GM12865 (cell line): ENCODE results near the gene CORO2A.

Source experiments
- DNase-seq: peaks from one replicate; pipeline ENCODE4 v3.0.0; 2010; ENCODE audit warnings: low read depth
- H3K4me3 ChIP-seq: 2 replicates; pipeline ENCODE4 v1.5.1; 2011; ENCODE audit warnings: mild to moderate bottlenecking, low read depth, low read length, control low read depth
- CTCF ChIP-seq: IDR thresholded peaks from 2 replicates; pipeline ENCODE4 v1.5.1; 2011; ENCODE audit warnings: low read length, control low read depth, low read depth, inconsistent platforms; ENCODE audit not compliant: insufficient read depth; ENCODE audit errors: missing control alignments

The CORO2A gene

GRCh38 chr9:98136489-98136888 lies 55.9 kb downstream of the CORO2A start:
- H3K4me3 ChIP-seq, result no peak overlapping the region
- TF ChIP-seq CTCF, result no peak
- no peak for DNase-seq

- no peak for TF ChIP-seq CTCF
- DNase-seq, result no peak
- no peak overlapping the region for H3K4me3 ChIP-seq
Observed at GRCh38 chr9:98135938-98136337, 56.5 kb downstream of the CORO2A start.

GRCh38 chr9:98135558-98135934 lies 56.9 kb downstream of the CORO2A start:
- DNase-seq, result no peak
- no peak for TF ChIP-seq CTCF
- no peak overlapping the region for H3K4me3 ChIP-seq

- TF ChIP-seq CTCF, result no peak
- no peak overlapping the region for H3K4me3 ChIP-seq
- no peak for DNase-seq
Observed at GRCh38 chr9:98134702-98135557, 57.5 kb downstream of the CORO2A start.

DNA sequence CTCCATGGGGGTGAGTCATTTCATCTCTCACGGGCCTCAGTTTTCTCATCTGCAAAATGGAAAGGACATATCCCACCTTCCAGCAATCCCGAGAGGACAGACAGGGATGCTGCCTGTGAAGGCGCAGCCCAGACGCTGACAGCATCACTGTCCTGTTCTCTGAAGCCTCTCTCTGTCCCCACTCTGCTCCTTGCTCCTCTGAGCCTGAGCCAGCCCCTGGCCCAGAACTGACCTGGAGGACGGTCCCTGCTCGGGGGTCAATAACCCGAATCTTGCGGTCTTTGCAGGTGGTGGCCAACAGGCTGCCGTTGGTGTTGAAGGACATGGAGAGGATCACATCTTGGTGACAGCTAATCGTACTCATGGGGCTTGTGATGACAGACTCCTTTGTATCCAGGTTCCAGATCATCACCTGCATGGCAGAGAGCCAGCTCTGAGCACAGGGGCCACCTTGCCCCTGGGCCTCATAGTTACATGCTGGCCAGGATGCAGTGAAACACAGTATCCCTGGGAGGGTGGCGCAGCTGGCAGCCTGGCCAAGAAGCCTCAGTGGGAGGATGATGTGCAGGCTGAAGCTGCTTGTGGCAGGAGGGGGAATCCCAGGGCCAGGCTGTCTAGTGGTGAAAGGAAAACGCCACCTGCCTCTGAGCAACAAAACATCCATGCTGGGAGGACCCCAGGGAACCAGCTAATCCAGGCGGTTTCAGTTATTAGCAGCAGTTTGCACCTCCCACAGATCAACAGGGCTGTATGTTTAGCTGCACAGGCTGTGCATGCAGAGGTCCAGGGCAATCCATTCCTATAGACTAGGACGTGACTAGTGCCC lies 59.4 kb downstream of the CORO2A start:
- no peak for TF ChIP-seq CTCF
- peak; percentile 43 for DNase-seq
- no peak overlapping the region for H3K4me3 ChIP-seq

GRCh38 chr9:98132158-98132557 lies 60.3 kb downstream of the CORO2A start:
- DNase-seq, result no peak
- no peak overlapping the region for H3K4me3 ChIP-seq
- no peak for TF ChIP-seq CTCF
